Measurements from ENCODE around the gene GPR84. TPM values are rescaled to one million over a fixed set of nuclear protein-coding genes. Genes with fewer than 3 reads are reported as not detected.
A peak's percentile ranks its signal among the peaks of the same experiment; 100 is the strongest.

GPR84 gene
- total and polyA plus RNA-seq, 9 of the 15 experiments (the other 6 are each of a cell fraction or from before 2014, with no cell fraction given) = 0.07 to 0.18 (median 0.11) TPM; not detected in 5

DNA sequence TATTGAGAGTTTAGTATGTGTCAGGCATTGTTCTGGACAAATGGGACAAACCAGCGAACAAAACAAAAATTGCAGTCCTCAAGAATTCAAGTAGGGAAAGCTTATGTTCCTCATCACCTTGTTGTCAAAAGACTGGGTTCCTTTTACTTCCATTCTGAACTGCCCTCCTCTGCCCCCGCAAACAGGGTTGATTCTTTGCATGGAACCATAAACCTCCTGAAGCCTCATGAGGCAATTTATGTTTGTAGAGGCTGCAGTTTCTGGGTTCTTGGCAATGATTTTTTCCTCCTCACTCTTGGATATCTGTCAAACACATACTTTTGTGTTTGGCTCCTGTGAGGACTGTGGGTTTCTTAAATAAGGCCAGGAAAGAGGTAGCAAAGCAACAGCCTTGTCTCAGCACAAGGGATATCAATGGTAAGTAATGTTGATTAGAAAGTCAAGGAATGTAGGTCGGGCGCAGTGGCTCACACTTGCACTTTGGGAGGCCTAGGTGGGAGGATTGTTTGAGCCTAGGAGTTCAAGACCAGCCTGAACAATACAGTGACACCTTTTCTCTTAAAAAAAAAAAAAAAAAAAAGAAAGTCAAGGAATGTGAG lies 25.5 kb downstream of the GPR84 start:
- no peak for DNase-seq (ENCODE audit: extremely low read depth in 1 of 4, low spot score in 3 of 4)
- H3K4me3 ChIP-seq = no peak overlapping the region
- peak overlapping the region; percentile 74 for H3K27ac ChIP-seq (ENCODE audit: extremely low read depth, low read depth, low read length)
- peak; percentile 26 for FAIRE-seq
- peaks cover 58% of the 10 kb centered on the region for H3K36me3 ChIP-seq (ENCODE audit: control insufficient read depth, insufficient read depth, low read length)
- CTCF ChIA-PET (ENCODE audit: low intra/inter-chr PET ratio) = interaction anchor here (1.1 to 3.6 kb wide), 4 partner anchors 20 to 44 kb away, joined by 3 to 14 read pairs (median 10); no protein-coding TSS in a partner anchor
- H2AFZ ChIP-seq (ENCODE audit: low read depth, low read length) = no peak overlapping the region
- intact Hi-C loops (cut with micrococcal nuclease) = no loop called here
- POLR2A ChIA-PET = interaction anchor here (2.5 to 8.4 kb wide), 6 partner anchors 12 to 58 kb away, joined by 21 to 103 read pairs (median 55); partner anchors contain the start of genes CBX5, COPZ1 and HNRNPA1
- TF ChIP-seq EGR1 (conservative IDR thresholded peaks at IDR 0.05) (0 out of 2 replicates have a peak, but pooled peaks have one; percentile 7), FOXA3 (CRISPR knock-in tag; conservative IDR thresholded peaks at IDR 0.05 in 1 of 2, IDR thresholded peaks at IDR 0.05 in 1 of 2) (0 out of 4 replicates have a peak, but pooled peaks of 1 of the 2 experiments have one; percentile 21), KDM1A (IDR thresholded peaks at IDR 0.05) (no peak)
- TF ChIP-seq, protein P1, sequence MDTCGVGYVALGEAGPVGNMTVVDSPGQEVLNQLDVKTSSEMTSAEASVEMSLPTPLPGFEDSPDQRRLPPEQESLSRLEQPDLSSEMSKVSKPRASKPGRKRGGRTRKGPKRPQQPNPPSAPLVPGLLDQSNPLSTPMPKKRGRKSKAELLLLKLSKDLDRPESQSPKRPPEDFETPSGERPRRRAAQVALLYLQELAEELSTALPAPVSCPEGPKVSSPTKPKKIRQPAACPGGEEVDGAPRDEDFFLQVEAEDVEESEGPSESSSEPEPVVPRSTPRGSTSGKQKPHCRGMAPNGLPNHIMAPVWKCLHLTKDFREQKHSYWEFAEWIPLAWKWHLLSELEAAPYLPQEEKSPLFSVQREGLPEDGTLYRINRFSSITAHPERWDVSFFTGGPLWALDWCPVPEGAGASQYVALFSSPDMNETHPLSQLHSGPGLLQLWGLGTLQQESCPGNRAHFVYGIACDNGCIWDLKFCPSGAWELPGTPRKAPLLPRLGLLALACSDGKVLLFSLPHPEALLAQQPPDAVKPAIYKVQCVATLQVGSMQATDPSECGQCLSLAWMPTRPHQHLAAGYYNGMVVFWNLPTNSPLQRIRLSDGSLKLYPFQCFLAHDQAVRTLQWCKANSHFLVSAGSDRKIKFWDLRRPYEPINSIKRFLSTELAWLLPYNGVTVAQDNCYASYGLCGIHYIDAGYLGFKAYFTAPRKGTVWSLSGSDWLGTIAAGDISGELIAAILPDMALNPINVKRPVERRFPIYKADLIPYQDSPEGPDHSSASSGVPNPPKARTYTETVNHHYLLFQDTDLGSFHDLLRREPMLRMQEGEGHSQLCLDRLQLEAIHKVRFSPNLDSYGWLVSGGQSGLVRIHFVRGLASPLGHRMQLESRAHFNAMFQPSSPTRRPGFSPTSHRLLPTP (IDR thresholded peaks at IDR 0.05; ENCODE audit: borderline replicate concordance, extremely low read depth, insufficient read length) = no peak
- H3K79me2 ChIP-seq (ENCODE audit: control insufficient read depth, insufficient read depth, low read length) = peaks cover 75% of the 10 kb centered on the region
- H3K27me3 ChIP-seq (ENCODE audit: control insufficient read depth in 2 of 2, insufficient read depth in 2 of 2, low read length in 2 of 2) = no peaks in the 10 kb centered on the region
- no peak for ATAC-seq
- no TSS peak for BruUV-seq (replicated peaks)
- H3K9me1 ChIP-seq (ENCODE audit: control insufficient read depth, insufficient read depth, low read length) = no peaks in the 10 kb centered on the region
- H3K4me2 ChIP-seq (ENCODE audit: insufficient read depth, low read length) = peak overlapping the region; percentile 48; the same call in 1 of the 2 replicates
- in situ Hi-C loops (cut with MboI) = no loop called here
- WGBS (ENCODE audit: insufficient coverage, low coverage, missing lambda C conversion rate) = 23% methylated on average over 4 of the region's 4 CpGs
- H3K4me1 ChIP-seq (replicated peaks in 1 of 2; ENCODE audit: control insufficient read depth in 2 of 2, insufficient read depth in 2 of 2, low read length in 2 of 2) = peaks cover 33 to 39% of the 10 kb centered on the region in 2 experiments
- no peaks in the 10 kb centered on the region for H4K20me1 ChIP-seq (replicated peaks; ENCODE audit: control insufficient read depth, insufficient read depth, low read length)
- no peaks in the 10 kb centered on the region for H3K9me3 ChIP-seq (replicated peaks; ENCODE audit: control insufficient read depth, insufficient read depth, low read depth, low read length)
- peak overlapping the region; percentile 53 to 65; a peak in 3 of 4 replicates for H3K9ac ChIP-seq (ENCODE audit: insufficient read depth in 1 of 2, low read depth in 2 of 2, low read length in 2 of 2)

All from K562 (cell line).